ENCODE measurements around the gene SPIRE2.
"Not testable (repeated sequence)": the region's sequence is repeated elsewhere in the genome, so short reads cannot be mapped to it uniquely, and the experiment has no call there.

Gene SPIRE2

GRCh38 chr16:89806589-89807193 is 21.6 kb upstream of the SPIRE2 start:
- peak in 1 of 10 donors; percentile 35 for DNase-seq
- intact Hi-C loops (cut with DNase I), result not testable (repeated sequence)

GRCh38 chr16:89808475-89808874 is 19.8 kb upstream of the SPIRE2 start:
- DNase-seq, result no peak
- intact Hi-C loops (cut with DNase I), result no loop called here

GRCh38 chr16:89811321-89811720 is 17.0 kb upstream of the SPIRE2 start:
- intact Hi-C loops (cut with DNase I), result no loop called here
- peak in 2 of 10 donors; percentile 42 to 43 for DNase-seq

- intact Hi-C loops (cut with DNase I), result loop anchor here (5.0 kb wide), 1 partner anchor 57 kb away; the partner anchor contains the start of gene TCF25
- peak in 2 of 10 donors; percentile 63 to 69 for DNase-seq
Measured at GRCh38 chr16:89815639-89816348, 12.5 kb upstream of the SPIRE2 start.

GRCh38 chr16:89818851-89819403 is 9.3 kb upstream of the SPIRE2 start:
- intact Hi-C loops (cut with DNase I), result loop anchor here (5.0 kb wide), 1 partner anchor 53 kb away; the partner anchor contains the start of gene TCF25
- peak in 2 of 10 donors; percentile 15 to 43 for DNase-seq

GRCh38 chr16:89819448-89819847 is 8.8 kb upstream of the SPIRE2 start:
- intact Hi-C loops (cut with DNase I), result loop anchor here (5.0 kb wide), 1 partner anchor 53 kb away; the partner anchor contains the start of gene TCF25
- peak in 1 of 10 donors; percentile 26 for DNase-seq

- peak in 1 of 10 donors; percentile 52 for DNase-seq
Measured at GRCh38 chr16:89821438-89822187, 6.7 kb upstream of the SPIRE2 start.

GRCh38 chr16:89822188-89823086 is 5.8 kb upstream of the SPIRE2 start:
- peak in 1 of 10 donors; percentile 58 for DNase-seq
- intact Hi-C loops (cut with DNase I), result no loop called here

More at GRCh38 chr16:89821438-89822187, 6.7 kb upstream of the SPIRE2 start:
- intact Hi-C loops (cut with DNase I), result no loop called here

GRCh38 chr16:89823087-89823823 is 5.0 kb upstream of the SPIRE2 start:
- intact Hi-C loops (cut with DNase I), result no loop called here
- peak in 1 of 10 donors; percentile 14 for DNase-seq

- DNase-seq; intact Hi-C loops (cut with DNase I): not testable (repeated sequence)
Measured at GRCh38 chr16:89823824-89824148, 4.5 kb upstream of the SPIRE2 start.

- intact Hi-C loops (cut with DNase I), result no loop called here
- no peak for DNase-seq
Measured at GRCh38 chr16:89826531-89827382, 1.5 kb upstream of the SPIRE2 start.

- intact Hi-C loops (cut with DNase I), result no loop called here
- peak in 8 of 10 donors; percentile 19 to 92 (median 54) for DNase-seq
Measured at GRCh38 chr16:89827383-89828198, 684 bp upstream of the SPIRE2 start.

GRCh38 chr16:89828870-89829629 is 775 bp downstream of the SPIRE2 start:
- intact Hi-C loops (cut with DNase I), result no loop called here
- DNase-seq, result no peak

- intact Hi-C loops (cut with DNase I), result no loop called here
- no peak for DNase-seq
Measured at GRCh38 chr16:89829630-89830437, 1.6 kb downstream of the SPIRE2 start.

GRCh38 chr16:89831810-89832328 is 3.6 kb downstream of the SPIRE2 start:
- intact Hi-C loops (cut with DNase I), result no loop called here
- DNase-seq, result no peak

Measured in posterior cingulate gyrus (tissue), 11 donors.